NCI-H345 (cell line): ENCODE results near the gene FNIP1.
"Not testable (repeated sequence)": the region's sequence is repeated elsewhere in the genome, so short reads cannot be mapped to it uniquely, and the experiment has no call there.

Experiments used
- DNase-seq: peaks from one replicate; lab custom pipeline; 2025; lab: John Stamatoyannopoulos, UW

The FNIP1 gene

GRCh38 chr5:131749723-131750470 lies 46.9 kb downstream of the FNIP1 start:
- no peak for DNase-seq

- DNase-seq = no peak
Observed at GRCh38 chr5:131749138-131749537, 47.7 kb downstream of the FNIP1 start.

GRCh38 chr5:131747180-131748105 lies 49.4 kb downstream of the FNIP1 start:
- DNase-seq = no peak

- no peak for DNase-seq
Observed at GRCh38 chr5:131746423-131746822, 50.4 kb downstream of the FNIP1 start.

GRCh38 chr5:131745703-131746102 lies 51.1 kb downstream of the FNIP1 start:
- no peak for DNase-seq

- no peak for DNase-seq
Observed at GRCh38 chr5:131745155-131745554, 51.7 kb downstream of the FNIP1 start.

- no peak for DNase-seq
Observed at GRCh38 chr5:131740477-131740876, 56.3 kb downstream of the FNIP1 start.

GRCh38 chr5:131735393-131735792 lies 61.4 kb downstream of the FNIP1 start:
- DNase-seq = no peak

GRCh38 chr5:131734939-131735338 lies 61.9 kb downstream of the FNIP1 start:
- not testable (repeated sequence) for DNase-seq

- DNase-seq = not testable (repeated sequence)
Observed at GRCh38 chr5:131729292-131729691, 67.5 kb downstream of the FNIP1 start.

- DNase-seq = not testable (repeated sequence)
Observed at GRCh38 chr5:131724089-131724488, 72.7 kb downstream of the FNIP1 start.

GRCh38 chr5:131720714-131721113 lies 76.1 kb downstream of the FNIP1 start:
- peak; percentile 45 for DNase-seq

GRCh38 chr5:131719564-131719963 lies 77.3 kb downstream of the FNIP1 start:
- DNase-seq = no peak

- no peak for DNase-seq
Observed at GRCh38 chr5:131718487-131719014, 78.3 kb downstream of the FNIP1 start.

- DNase-seq = not testable (repeated sequence)
Observed at GRCh38 chr5:131717164-131717563, 79.7 kb downstream of the FNIP1 start.

GRCh38 chr5:131716650-131717049 lies 80.2 kb downstream of the FNIP1 start:
- DNase-seq = no peak

- DNase-seq = no peak
Observed at GRCh38 chr5:131710391-131710790, 86.4 kb downstream of the FNIP1 start.

GRCh38 chr5:131709043-131709442 lies 87.8 kb downstream of the FNIP1 start:
- DNase-seq = no peak

GRCh38 chr5:131706281-131706680 lies 90.5 kb downstream of the FNIP1 start:
- DNase-seq = no peak

GRCh38 chr5:131694926-131695325 lies 101.9 kb downstream of the FNIP1 start:
- DNase-seq = no peak

- DNase-seq = no peak
Observed at GRCh38 chr5:131693894-131694293, 102.9 kb downstream of the FNIP1 start.

- DNase-seq = no peak
Observed at GRCh38 chr5:131685516-131686171, 111.2 kb downstream of the FNIP1 start.
